ENCODE data around the gene CYTH1. TPM values are rescaled to one million over a fixed set of nuclear protein-coding genes. Genes with fewer than 3 reads are reported as not detected.

The CYTH1 gene
- total and polyA plus RNA-seq, 7 donors: 18.7 to 40.4 (median 29.8) TPM

GRCh38 chr17:78741644-78742284 is 40.3 kb downstream of the CYTH1 start:
- ATAC-seq (no peak), DNase-seq (no peak)
- H3K27me3 ChIP-seq (ENCODE audit: insufficient read depth in 3 of 3, low read length in 2 of 3): no peaks in the 10 kb centered on the region
- intact Hi-C loops (cut with DNase I): no loop called here
- no peaks in the 10 kb centered on the region for H3K36me3 ChIP-seq (ENCODE audit: insufficient read depth in 1 of 2, low read depth in 1 of 2)
- H3K27ac ChIP-seq: peak overlapping the region; percentile 7
- no peaks in the 10 kb centered on the region for H3K9me3 ChIP-seq
- H3K4me3 ChIP-seq: no peak overlapping the region
- WGBS, 3 donors: 78 to 84% (median 82%) methylated on average over 5 of the region's 5 CpGs
- no peak for TF ChIP-seq CTCF (IDR thresholded peaks at IDR 0.05)
- peaks cover 75% of the 10 kb centered on the region for H3K4me1 ChIP-seq

GRCh38 chr17:78739331-78739931 is 42.6 kb downstream of the CYTH1 start:
- DNase-seq (no peak), ATAC-seq (peak in 3 of 4 donors; percentile 12 to 20 (median 15))
- no peaks in the 10 kb centered on the region for H3K36me3 ChIP-seq (ENCODE audit: insufficient read depth in 1 of 2, low read depth in 1 of 2)
- H3K9me3 ChIP-seq: no peaks in the 10 kb centered on the region
- H3K4me3 ChIP-seq: no peak overlapping the region
- H3K27ac ChIP-seq: peak overlapping the region; percentile 81
- TF ChIP-seq CTCF (IDR thresholded peaks at IDR 0.05): no peak
- WGBS, 3 donors: 53 to 72% (median 56%) methylated on average over 9 of the region's 9 CpGs
- peaks cover 82% of the 10 kb centered on the region for H3K4me1 ChIP-seq
- no peaks in the 10 kb centered on the region for H3K27me3 ChIP-seq (ENCODE audit: insufficient read depth in 3 of 3, low read length in 2 of 3)
- intact Hi-C loops (cut with DNase I): loop anchor here in 1 of 2 donors (5.0 kb wide), 1 partner anchor 43 kb away; the partner anchor contains the start of gene CYTH1

- Histone ChIP-seq H3K27me3 (ENCODE audit: insufficient read depth in 3 of 3, low read length in 2 of 3) (no peaks in the 10 kb centered on the region), H3K4me3 (no peak overlapping the region), H3K36me3 (ENCODE audit: insufficient read depth in 1 of 2, low read depth in 1 of 2) (no peaks in the 10 kb centered on the region), H3K27ac (peak overlapping the region; percentile 81), H3K4me1 (peaks cover 86% of the 10 kb centered on the region), H3K9me3 (no peaks in the 10 kb centered on the region)
- intact Hi-C loops (cut with DNase I): loop anchor here in 1 of 2 donors (5.0 kb wide), 1 partner anchor 44 kb away; the partner anchor contains the start of gene CYTH1
- DNase-seq (no peak), ATAC-seq (peak in 3 of 4 donors; percentile 44 to 66 (median 56))
- no peak for TF ChIP-seq CTCF (IDR thresholded peaks at IDR 0.05)
- 34 to 56% (median 35%) methylated on average over 5 of the region's 5 CpGs for WGBS, 3 donors
These were observed 43.4 kb downstream of the CYTH1 start for GRCh38 chr17:78738698-78739097.

- intact Hi-C loops (cut with DNase I): loop anchor here in 1 of 2 donors (5.0 kb wide), 1 partner anchor 44 kb away; the partner anchor contains the start of gene CYTH1
- TF ChIP-seq CTCF (IDR thresholded peaks at IDR 0.05): no peak
- H3K27me3 ChIP-seq (ENCODE audit: insufficient read depth in 3 of 3, low read length in 2 of 3): no peaks in the 10 kb centered on the region
- H3K4me3 ChIP-seq: no peak overlapping the region
- DNase-seq (no peak), ATAC-seq (no peak)
- H3K9me3 ChIP-seq: no peaks in the 10 kb centered on the region
- H3K4me1 ChIP-seq: peaks cover 86% of the 10 kb centered on the region
- WGBS, 3 donors: 55 to 71% (median 65%) methylated on average over 6 of the region's 6 CpGs
- no peaks in the 10 kb centered on the region for H3K36me3 ChIP-seq (ENCODE audit: insufficient read depth in 1 of 2, low read depth in 1 of 2)
- H3K27ac ChIP-seq: peak overlapping the region; percentile 81
These were observed 43.8 kb downstream of the CYTH1 start for GRCh38 chr17:78738278-78738677.
